HG03039 (cell line): ENCODE measurements around the gene MXD3.
A peak's percentile ranks its signal among the peaks of the same experiment; 100 is the strongest.
"Not testable (repeated sequence)": the region's sequence is repeated elsewhere in the genome, so short reads cannot be mapped to it uniquely, and the experiment has no call there.

Source experiments
- ATAC-seq: cut with Tn5 transposase; IDR thresholded peaks from one replicate; pipeline ENCODE4 v1.9.1; 2021; ENCODE audit warnings: mild to moderate bottlenecking, moderate library complexity; ENCODE audit not compliant: unreplicated experiment

The MXD3 gene

GRCh38 chr5:177311723-177312648 lies at the start of gene MXD3:
TSS of gene MXD3 (minus strand) at chr5:177311898. CDS start at chr5:177311830, 68 bp downstream.
- peak; percentile 66 for ATAC-seq

- not testable (repeated sequence) for ATAC-seq
Measured at GRCh38 chr5:177360740-177361139, 49.0 kb upstream of the MXD3 start.

GRCh38 chr5:177359860-177360259 lies 48.2 kb upstream of the MXD3 start:
- ATAC-seq: no peak

GRCh38 chr5:177359451-177359851 lies 47.8 kb upstream of the MXD3 start:
- ATAC-seq: no peak

GRCh38 chr5:177358370-177358819 lies 46.7 kb upstream of the MXD3 start:
- ATAC-seq: no peak

- peak; percentile 79 for ATAC-seq
Measured at GRCh38 chr5:177357459-177358351, 46.0 kb upstream of the MXD3 start, which contains the start of gene RGS14. TSS of gene RGS14 (plus strand) at chr5:177357924. CDS start at chr5:177358025, 101 bp downstream.

GRCh38 chr5:177357146-177357458 lies 45.4 kb upstream of the MXD3 start:
- no peak for ATAC-seq

GRCh38 chr5:177356746-177357145 lies 45.0 kb upstream of the MXD3 start:
- no peak for ATAC-seq

- ATAC-seq: no peak
Measured at GRCh38 chr5:177355868-177356168, 44.1 kb upstream of the MXD3 start.

GRCh38 chr5:177355162-177355867 lies 43.6 kb upstream of the MXD3 start:
- ATAC-seq: no peak

GRCh38 chr5:177354711-177355110 lies 43.0 kb upstream of the MXD3 start:
- ATAC-seq: no peak

GRCh38 chr5:177354256-177354655 lies 42.6 kb upstream of the MXD3 start:
- no peak for ATAC-seq

- ATAC-seq: no peak
Measured at GRCh38 chr5:177353093-177353492, 41.4 kb upstream of the MXD3 start.

GRCh38 chr5:177351392-177352329 lies 40.0 kb upstream of the MXD3 start, which contains the start of gene LMAN2:
TSS of gene LMAN2 (minus strand) at chr5:177351668. CDS start at chr5:177351647, 21 bp downstream.
- peak; percentile 83 for ATAC-seq

- peak; percentile 7 for ATAC-seq
Measured at GRCh38 chr5:177350776-177351391, 39.2 kb upstream of the MXD3 start.

GRCh38 chr5:177349762-177350161 lies 38.1 kb upstream of the MXD3 start:
- ATAC-seq: no peak

- no peak for ATAC-seq
Measured at GRCh38 chr5:177349362-177349647, 37.6 kb upstream of the MXD3 start.

GRCh38 chr5:177347699-177348098 lies 36.0 kb upstream of the MXD3 start:
- no peak for ATAC-seq

- ATAC-seq: no peak
Measured at GRCh38 chr5:177346820-177347219, 35.1 kb upstream of the MXD3 start.

GRCh38 chr5:177344891-177345290 lies 33.2 kb upstream of the MXD3 start:
- no peak for ATAC-seq
